Fibroblast of pulmonary artery (primary cell): ENCODE data around the gene UTP11.

Experiments
- DNase-seq: peaks from one replicate; pipeline ENCODE4 v3.0.0-alpha.2; 2010; ENCODE audit warnings: low read depth
- H3K4me3 ChIP-seq: replicated peaks from 2 replicates; pipeline ENCODE4 v1.5.1; 2011; ENCODE audit warnings: low read depth, mild to moderate bottlenecking, control low read depth, low read length, moderate library complexity
- CTCF ChIP-seq: IDR thresholded peaks from 2 replicates; pipeline ENCODE4 v1.5.1; 2011; ENCODE audit warnings: mild to moderate bottlenecking, control low read depth, low read length, inconsistent platforms; ENCODE audit errors: missing control alignments

UTP11 gene

GRCh38 chr1:38004284-38005108 is 8.0 kb upstream of the UTP11 start:
- H3K4me3 ChIP-seq = peak overlapping the region; percentile 90
- no peak for DNase-seq
- no peak for TF ChIP-seq CTCF

GRCh38 chr1:38005195-38006007 is 7.1 kb upstream of the UTP11 start, which contains the start of gene FHL3:
TSS of gene FHL3 (minus strand) at chr1:38005514. CDS start at chr1:37999412, 6,102 bp downstream.
- peak; percentile 67 for DNase-seq
- no peak for TF ChIP-seq CTCF
- H3K4me3 ChIP-seq = peak within 1 kb of the TSS; percentile 90

GRCh38 chr1:38006008-38006828 is 6.3 kb upstream of the UTP11 start:
- H3K4me3 ChIP-seq = peak overlapping the region; percentile 34
- DNase-seq = no peak
- TF ChIP-seq CTCF = no peak

- no peak overlapping the region for H3K4me3 ChIP-seq
- DNase-seq = peak; percentile 84
- TF ChIP-seq CTCF = peak; percentile 9
These were observed 3.3 kb upstream of the UTP11 start for GRCh38 chr1:38009088-38009840.

- no peak for TF ChIP-seq CTCF
- no peak overlapping the region for H3K4me3 ChIP-seq
- DNase-seq = no peak
These were observed 2.7 kb upstream of the UTP11 start for GRCh38 chr1:38009841-38010180.

- no peak for DNase-seq
- TF ChIP-seq CTCF = no peak
- H3K4me3 ChIP-seq = peak overlapping the region; percentile 71
These were observed 691 bp downstream of the UTP11 start for GRCh38 chr1:38013227-38013622.
